CD14-positive monocyte (primary cell): ENCODE results near the gene SH3RF3. TPM values are rescaled to one million over a fixed set of nuclear protein-coding genes. Genes with fewer than 3 reads are reported as not detected.
A peak's percentile ranks its signal among the peaks of the same experiment; 100 is the strongest.

ENCODE experiments used
- DNase-seq, 3 donors: peaks; one replicate each; pipeline ENCODE4 v3.0.0-alpha.2; 2011 to 2022
- H2AFZ ChIP-seq: 2 replicates; pipeline ENCODE4 v1.6.0; 2012; ENCODE audit warnings: mild to moderate bottlenecking, low read depth, low read length, inconsistent platforms; ENCODE audit not compliant: insufficient read depth, poor library complexity, severe bottlenecking
- H3K27ac ChIP-seq, 2 donors: 1 replicate in 1 of 2; 2 replicates in 1 of 2; pipeline ENCODE4 v1.5.1; 2012 to 2013; ENCODE audit warnings: low read length in 2 of 2, control low read depth in 1 of 2, inconsistent platforms in 1 of 2, low read depth in 1 of 2, mild to moderate bottlenecking in 1 of 2
- H3K27me3 ChIP-seq, 2 donors: one replicate each; pipeline versions ENCODE4 v1.6.0 to v1.6.1; 2011 to 2013; ENCODE audit warnings: low read length in 2 of 2; ENCODE audit not compliant: control insufficient read depth in 2 of 2, insufficient read depth in 2 of 2
- H3K36me3 ChIP-seq, 2 donors: replicated peaks in 1 of 2; 1 replicate in 1 of 2; 2 replicates in 1 of 2; pipeline versions ENCODE4 v1.5.1 to v1.6.1; 2012 to 2013; ENCODE audit warnings: low read length in 2 of 2, control low read depth in 1 of 2, inconsistent platforms in 1 of 2, mild to moderate bottlenecking in 1 of 2; ENCODE audit not compliant: insufficient read depth in 2 of 2, control insufficient read depth in 1 of 2
- H3K4me1 ChIP-seq, 2 donors: 1 replicate in 1 of 2; 2 replicates in 1 of 2; pipeline versions ENCODE4 v1.5.1 to v1.6.1; 2012 to 2013; ENCODE audit warnings: low read length in 2 of 2, control low read depth in 1 of 2, inconsistent platforms in 1 of 2, mild to moderate bottlenecking in 1 of 2, moderate library complexity in 1 of 2; ENCODE audit not compliant: insufficient read depth in 2 of 2, control insufficient read depth in 1 of 2
- H3K4me2 ChIP-seq: replicated peaks from 2 replicates; pipeline ENCODE3; 2012; ENCODE audit warnings: low read length, moderate library complexity, mild to moderate bottlenecking; ENCODE audit not compliant: poor library complexity, severe bottlenecking; ENCODE audit errors: extremely low read depth
- H3K4me3 ChIP-seq, 3 experiments: fragments of 200-600 bp in 1 of 3; sonication (generic) in 1 of 3; replicated peaks in 1 of 3; 1 replicate in 2 of 3; 2 replicates in 1 of 3; pipeline ENCODE4 v1.5.1; 2011 to 2013; ENCODE audit warnings: low read length in 3 of 3, mild to moderate bottlenecking in 3 of 3, control low read depth in 2 of 3, low read depth in 2 of 3, inconsistent platforms in 1 of 3, moderate library complexity in 1 of 3
- H3K79me2 ChIP-seq: 2 replicates; pipeline ENCODE4 v1.6.0; 2012; ENCODE audit warnings: mild to moderate bottlenecking, control low read depth, inconsistent platforms, low read length, moderate library complexity; ENCODE audit not compliant: insufficient read depth
- H3K9ac ChIP-seq: 2 replicates; pipeline ENCODE4 v1.6.0; 2017; ENCODE audit warnings: low read length, mild to moderate bottlenecking; ENCODE audit not compliant: insufficient read depth, poor library complexity, severe bottlenecking
- H3K9me3 ChIP-seq, 2 donors: replicated peaks in 1 of 2; 1 replicate in 1 of 2; 2 replicates in 1 of 2; pipeline versions ENCODE4 v1.5.1 to v1.6.1; 2012 to 2013; ENCODE audit warnings: low read length in 2 of 2, control low read depth in 1 of 2; ENCODE audit not compliant: control insufficient read depth in 1 of 2, insufficient read depth in 1 of 2
- H4K20me1 ChIP-seq: 2 replicates; pipeline ENCODE4 v1.6.0; 2012; ENCODE audit warnings: mild to moderate bottlenecking, low read length, control low read depth, moderate library complexity; ENCODE audit not compliant: insufficient read depth
- H3K27ac Mint-ChIP-seq, 7 donors: one replicate each; pipeline ENCODE4 v1.8.0; 2020; ENCODE audit warnings: mild to moderate bottlenecking in 7 of 7, mixed read lengths in 7 of 7, moderate library complexity in 6 of 7, inconsistent platforms in 2 of 7
- H3K27me3 Mint-ChIP-seq, 3 donors: one replicate each; pipeline ENCODE4 v1.8.0; 2021 to 2022; ENCODE audit warnings: low read depth in 3 of 3, mild to moderate bottlenecking in 3 of 3, mixed read lengths in 3 of 3, moderate library complexity in 3 of 3, inconsistent platforms in 1 of 3
- H3K36me3 Mint-ChIP-seq, 2 donors: one replicate each; pipeline ENCODE4 v1.8.0; 2020; ENCODE audit warnings: mixed read lengths in 2 of 2, inconsistent platforms in 1 of 2, mild to moderate bottlenecking in 1 of 2
- H3K4me1 Mint-ChIP-seq: one replicate; pipeline ENCODE4 v1.8.0; 2020; ENCODE audit warnings: mild to moderate bottlenecking, mixed read lengths
- H3K4me3 Mint-ChIP-seq, 2 donors: one replicate each; pipeline ENCODE4 v1.8.0; 2020; ENCODE audit warnings: mild to moderate bottlenecking in 2 of 2, mixed read lengths in 2 of 2, moderate library complexity in 1 of 2
- H3K9me3 Mint-ChIP-seq, 7 donors: one replicate each; pipeline ENCODE4 v1.8.0; 2020 to 2022; ENCODE audit warnings: mixed read lengths in 7 of 7, mild to moderate bottlenecking in 6 of 7, moderate library complexity in 6 of 7, inconsistent platforms in 2 of 7
- WGBS: methylation state at CpG from one replicate; pipeline ENCODE4 v1.1.5; 2013; ENCODE audit warnings: missing lambda C conversion rate; ENCODE audit not compliant: insufficient coverage; 5-methylcytosine and 5-hydroxymethylcytosine counted together
- intact Hi-C, 2 donors: fragments of 100-400 bp; cut with micrococcal nuclease; formaldehyde crosslinking; loops; one replicate each; pipeline versions ENCODE4 v1.15.0 to v1.15.1; 2023
- polyA plus RNA-seq, 3 donors: library from polyadenylated mRNA; depleted of rRNA in 1 of 3; unstranded in 2 of 3; stranded (reverse) in 1 of 3; fragments of 300-500 nt in 2 of 3; fragments of >200 nt in 1 of 3; fragmentation: Illumina TruSeq in 2 of 3; gene quantifications; 1 replicate in 2 of 3; 2 replicates in 1 of 3; pipeline ENCODE4 v1.2.3, GENCODE V29; 2012 to 2021
- TF ChIP-seq, protein P1 (sequence below): fragments of 200-600 bp; IDR thresholded peaks from one replicate; pipeline ENCODE4 v1.8.0; 2022; ENCODE audit warnings: antibody characterized with exemption, mild to moderate bottlenecking

Gene SH3RF3
- polyA plus RNA-seq, 3 donors: 0.25 to 0.75 (median 0.34) TPM

DNA sequence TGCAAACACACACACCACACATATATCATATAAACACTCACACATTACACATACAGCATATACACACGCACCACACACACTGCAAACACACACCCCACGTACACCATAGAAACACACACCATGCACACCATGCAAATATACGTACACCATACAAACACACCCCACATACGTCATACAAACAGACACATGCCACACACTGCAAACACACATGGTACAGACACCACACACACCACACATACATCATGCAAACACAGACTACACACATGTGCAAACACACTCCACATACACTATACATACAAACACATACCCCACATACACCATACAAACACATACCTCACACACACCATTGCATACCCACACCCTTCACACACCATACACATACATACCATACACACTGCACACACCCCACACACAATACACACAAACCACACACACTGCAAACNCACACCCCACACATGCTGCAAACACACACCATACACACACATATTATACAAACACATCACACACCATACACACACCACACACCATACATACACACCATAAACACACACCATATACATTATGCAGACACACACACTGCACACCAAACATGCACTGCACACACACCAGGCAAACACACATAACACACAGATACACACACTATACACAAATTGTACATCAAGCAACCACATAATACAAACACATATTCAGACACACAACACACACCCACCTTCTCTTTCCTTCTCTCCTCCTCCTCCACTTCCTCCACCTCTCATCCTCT, 364.4 kb downstream of the SH3RF3 start:
- no peaks in the 10 kb centered on the region for H3K27me3 ChIP-seq
- H3K4me1 ChIP-seq: no peaks in the 10 kb centered on the region
- H3K27me3 Mint-ChIP-seq: no peaks in the 10 kb centered on the region
- intact Hi-C loops: no loop called here
- no peak overlapping the region for H3K9ac ChIP-seq
- peaks cover 0 to 4% (median 0%) of the 10 kb centered on the region in 7 donors for H3K9me3 Mint-ChIP-seq
- H3K4me3 Mint-ChIP-seq: no peak overlapping the region
- TF ChIP-seq, protein P1, sequence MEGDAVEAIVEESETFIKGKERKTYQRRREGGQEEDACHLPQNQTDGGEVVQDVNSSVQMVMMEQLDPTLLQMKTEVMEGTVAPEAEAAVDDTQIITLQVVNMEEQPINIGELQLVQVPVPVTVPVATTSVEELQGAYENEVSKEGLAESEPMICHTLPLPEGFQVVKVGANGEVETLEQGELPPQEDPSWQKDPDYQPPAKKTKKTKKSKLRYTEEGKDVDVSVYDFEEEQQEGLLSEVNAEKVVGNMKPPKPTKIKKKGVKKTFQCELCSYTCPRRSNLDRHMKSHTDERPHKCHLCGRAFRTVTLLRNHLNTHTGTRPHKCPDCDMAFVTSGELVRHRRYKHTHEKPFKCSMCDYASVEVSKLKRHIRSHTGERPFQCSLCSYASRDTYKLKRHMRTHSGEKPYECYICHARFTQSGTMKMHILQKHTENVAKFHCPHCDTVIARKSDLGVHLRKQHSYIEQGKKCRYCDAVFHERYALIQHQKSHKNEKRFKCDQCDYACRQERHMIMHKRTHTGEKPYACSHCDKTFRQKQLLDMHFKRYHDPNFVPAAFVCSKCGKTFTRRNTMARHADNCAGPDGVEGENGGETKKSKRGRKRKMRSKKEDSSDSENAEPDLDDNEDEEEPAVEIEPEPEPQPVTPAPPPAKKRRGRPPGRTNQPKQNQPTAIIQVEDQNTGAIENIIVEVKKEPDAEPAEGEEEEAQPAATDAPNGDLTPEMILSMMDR: no peak
- H2AFZ ChIP-seq: no peak overlapping the region
- H3K4me2 ChIP-seq: no peak overlapping the region
- no peaks in the 10 kb centered on the region for H3K36me3 ChIP-seq
- H3K27ac Mint-ChIP-seq: no peak overlapping the region
- H3K9me3 ChIP-seq: no peaks in the 10 kb centered on the region
- H3K79me2 ChIP-seq: no peaks in the 10 kb centered on the region
- H3K4me1 Mint-ChIP-seq: no peaks in the 10 kb centered on the region
- no peak for DNase-seq
- no peak overlapping the region for H3K27ac ChIP-seq
- no peaks in the 10 kb centered on the region for H4K20me1 ChIP-seq
- no peak overlapping the region for H3K4me3 ChIP-seq
- H3K36me3 Mint-ChIP-seq: no peaks in the 10 kb centered on the region
- WGBS: 64% methylated on average over 4 of the region's 4 CpGs

DNA sequence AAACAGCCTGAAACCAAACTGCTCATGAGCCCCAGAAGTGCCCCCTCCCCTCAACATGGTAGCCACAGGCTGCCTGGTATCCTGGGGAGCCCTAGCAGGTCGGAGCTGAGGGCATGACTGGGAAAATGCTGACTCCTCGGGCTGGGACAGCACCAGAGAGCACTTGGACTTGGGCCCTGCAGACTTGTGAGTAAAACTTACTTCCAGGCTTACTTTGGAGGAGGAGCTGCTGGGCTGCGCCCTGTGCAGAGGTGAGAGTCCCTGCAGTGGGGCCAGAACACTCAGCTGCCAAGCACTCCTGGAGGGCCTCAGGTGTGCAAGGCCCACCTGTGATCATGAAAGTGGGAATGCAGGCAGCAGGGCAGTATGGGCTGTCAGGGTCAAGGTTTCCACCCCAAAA, 365.3 kb downstream of the SH3RF3 start:
- H3K36me3 ChIP-seq: no peaks in the 10 kb centered on the region
- no peaks in the 10 kb centered on the region for H4K20me1 ChIP-seq
- H3K36me3 Mint-ChIP-seq: no peaks in the 10 kb centered on the region
- H3K27me3 ChIP-seq: no peaks in the 10 kb centered on the region
- DNase-seq: no peak
- H3K79me2 ChIP-seq: no peaks in the 10 kb centered on the region
- no peak overlapping the region for H2AFZ ChIP-seq
- TF ChIP-seq, protein P1: no peak
- H3K4me1 ChIP-seq: no peaks in the 10 kb centered on the region
- 88% methylated on average over 2 of the region's 3 CpGs for WGBS
- H3K4me2 ChIP-seq: no peak overlapping the region
- H3K27ac Mint-ChIP-seq: peak overlapping the region in 1 of 7 donors; percentile 16
- H3K27me3 Mint-ChIP-seq: no peaks in the 10 kb centered on the region
- no peak overlapping the region for H3K9ac ChIP-seq
- H3K27ac ChIP-seq: no peak overlapping the region
- intact Hi-C loops: no loop called here
- H3K4me3 Mint-ChIP-seq: no peak overlapping the region
- H3K4me1 Mint-ChIP-seq: no peaks in the 10 kb centered on the region
- H3K9me3 ChIP-seq: no peaks in the 10 kb centered on the region
- peaks cover 0 to 4% (median 0%) of the 10 kb centered on the region in 7 donors for H3K9me3 Mint-ChIP-seq
- no peak overlapping the region for H3K4me3 ChIP-seq
